ENCODE measurements around the gene TACR3. TPM values are rescaled to one million over a fixed set of nuclear protein-coding genes. Genes with fewer than 3 reads are reported as not detected.

Gene TACR3
- total and polyA plus RNA-seq, 2 donors (not counting 1 experiment from before 2014, with no cell fraction given) = under 0.01 to 0.01 TPM

- TF ChIP-seq EZH2 (IDR thresholded peaks at IDR 0.05; ENCODE audit: low read length, missing control alignments) (no peak), CTCF (conservative IDR thresholded peaks at IDR 0.05 in 1 of 2, IDR thresholded peaks at IDR 0.05 in 1 of 2; ENCODE audit: low read depth in 1 of 2, low read length in 2 of 2) (no peak)
- H4K20me1 ChIP-seq (ENCODE audit: control insufficient read depth, extremely low read depth, insufficient read depth, low read length) = no peaks in the 10 kb centered on the region
- H3K4me2 ChIP-seq (ENCODE audit: extremely low read depth, insufficient read depth, low read length) = no peak overlapping the region
- H3K9ac ChIP-seq (ENCODE audit: insufficient read depth, low read length) = no peak overlapping the region
- no peaks in the 10 kb centered on the region for H3K4me1 ChIP-seq (ENCODE audit: control insufficient read depth, extremely low read depth, insufficient read depth, low read length)
- H3K27me3 ChIP-seq (ENCODE audit: control insufficient read depth, insufficient read depth, low read length) = no peaks in the 10 kb centered on the region
- no peaks in the 10 kb centered on the region for H3K9me3 ChIP-seq (ENCODE audit: control insufficient read depth, insufficient read depth, low read depth, low read length)
- H3K36me3 ChIP-seq (ENCODE audit: control insufficient read depth, insufficient read depth, low read length) = no peaks in the 10 kb centered on the region
- no peak for DNase-seq (ENCODE audit: low read depth in 2 of 2)
- H2AFZ ChIP-seq (ENCODE audit: low read length) = no peak overlapping the region
- H3K27ac ChIP-seq (ENCODE audit: insufficient read depth, low read length) = no peak overlapping the region
- no peak overlapping the region for H3K4me3 ChIP-seq (replicated peaks in 1 of 4; ENCODE audit: control extremely low read depth in 1 of 4, insufficient read depth in 1 of 4, low read depth in 3 of 4, low read length in 4 of 4)
- H3K79me2 ChIP-seq (ENCODE audit: control insufficient read depth, insufficient read depth, low read length) = no peaks in the 10 kb centered on the region
These were observed 55.2 kb downstream of the TACR3 start for GRCh38 chr4:103664436-103665075.

DNA sequence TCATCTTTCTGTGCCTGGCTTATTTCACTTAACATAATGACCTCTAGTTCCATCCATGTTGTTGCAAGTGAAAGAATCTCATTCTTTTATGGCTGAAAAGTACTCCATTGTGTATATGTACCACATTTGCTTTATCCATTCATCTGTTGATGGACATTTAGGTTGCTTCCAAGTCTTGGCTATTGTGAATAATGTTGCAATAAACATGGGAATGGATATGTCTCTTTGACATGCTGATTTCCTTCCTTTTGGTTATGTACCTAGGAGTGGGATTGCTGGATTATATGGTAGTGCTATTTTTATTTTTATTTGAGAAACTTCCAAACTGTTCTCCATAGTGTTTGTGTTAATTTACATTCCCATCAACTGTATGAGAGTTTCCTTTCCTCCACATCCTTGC lies 71.2 kb downstream of the TACR3 start:
- H3K27me3 ChIP-seq (ENCODE audit: control insufficient read depth, insufficient read depth, low read length) = no peaks in the 10 kb centered on the region
- no peak for DNase-seq (ENCODE audit: low read depth in 2 of 2)
- TF ChIP-seq CTCF (conservative IDR thresholded peaks at IDR 0.05 in 1 of 2, IDR thresholded peaks at IDR 0.05 in 1 of 2; ENCODE audit: low read depth in 1 of 2, low read length in 2 of 2) (no peak), EZH2 (IDR thresholded peaks at IDR 0.05; ENCODE audit: low read length, missing control alignments) (no peak)
- H3K4me1 ChIP-seq (ENCODE audit: control insufficient read depth, extremely low read depth, insufficient read depth, low read length) = no peaks in the 10 kb centered on the region
- H3K9ac ChIP-seq (ENCODE audit: insufficient read depth, low read length) = no peak overlapping the region
- H3K27ac ChIP-seq (ENCODE audit: insufficient read depth, low read length) = no peak overlapping the region
- H3K4me2 ChIP-seq (ENCODE audit: extremely low read depth, insufficient read depth, low read length) = no peak overlapping the region
- no peaks in the 10 kb centered on the region for H3K36me3 ChIP-seq (ENCODE audit: control insufficient read depth, insufficient read depth, low read length)
- H3K9me3 ChIP-seq (ENCODE audit: control insufficient read depth, insufficient read depth, low read depth, low read length) = no peaks in the 10 kb centered on the region
- no peak overlapping the region for H3K4me3 ChIP-seq (replicated peaks in 1 of 4; ENCODE audit: control extremely low read depth in 1 of 4, insufficient read depth in 1 of 4, low read depth in 3 of 4, low read length in 4 of 4)
- H4K20me1 ChIP-seq (ENCODE audit: control insufficient read depth, extremely low read depth, insufficient read depth, low read length) = no peaks in the 10 kb centered on the region
- no peak overlapping the region for H2AFZ ChIP-seq (ENCODE audit: low read length)
- H3K79me2 ChIP-seq (ENCODE audit: control insufficient read depth, insufficient read depth, low read length) = no peaks in the 10 kb centered on the region

DNA sequence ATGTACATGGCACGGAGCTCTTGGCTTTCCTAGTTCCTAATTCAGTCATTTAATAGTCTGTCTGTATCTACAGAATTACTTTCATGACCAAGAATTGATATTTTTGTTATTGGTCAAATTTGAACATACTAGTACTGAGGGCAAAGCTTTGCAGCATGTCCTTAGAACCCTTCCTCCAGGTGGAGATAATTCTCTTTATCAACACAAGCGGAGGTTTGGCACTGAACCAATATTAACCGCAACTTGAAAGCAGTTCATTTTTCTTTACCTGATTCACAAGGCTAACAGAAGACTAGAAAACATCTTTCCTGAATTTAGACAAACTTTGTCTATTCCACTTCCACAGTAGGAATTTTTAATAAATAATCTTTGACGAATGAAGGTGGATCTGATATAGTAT lies 73.8 kb downstream of the TACR3 start:
- Histone ChIP-seq H3K27ac (ENCODE audit: insufficient read depth, low read length) (no peak overlapping the region), H3K4me1 (ENCODE audit: control insufficient read depth, extremely low read depth, insufficient read depth, low read length) (no peaks in the 10 kb centered on the region), H4K20me1 (ENCODE audit: control insufficient read depth, extremely low read depth, insufficient read depth, low read length) (no peaks in the 10 kb centered on the region), H3K79me2 (ENCODE audit: control insufficient read depth, insufficient read depth, low read length) (no peaks in the 10 kb centered on the region), H3K27me3 (ENCODE audit: control insufficient read depth, insufficient read depth, low read length) (no peaks in the 10 kb centered on the region), H3K4me3 (replicated peaks in 1 of 4; ENCODE audit: control extremely low read depth in 1 of 4, insufficient read depth in 1 of 4, low read depth in 3 of 4, low read length in 4 of 4) (no peak overlapping the region), H2AFZ (ENCODE audit: low read length) (no peak overlapping the region), H3K4me2 (ENCODE audit: extremely low read depth, insufficient read depth, low read length) (no peak overlapping the region), H3K9ac (ENCODE audit: insufficient read depth, low read length) (no peak overlapping the region), H3K9me3 (ENCODE audit: control insufficient read depth, insufficient read depth, low read depth, low read length) (no peaks in the 10 kb centered on the region), H3K36me3 (ENCODE audit: control insufficient read depth, insufficient read depth, low read length) (no peaks in the 10 kb centered on the region)
- no peak for TF ChIP-seq CTCF (conservative IDR thresholded peaks at IDR 0.05 in 1 of 2, IDR thresholded peaks at IDR 0.05 in 1 of 2; ENCODE audit: low read depth in 1 of 2, low read length in 2 of 2)
- no peak for DNase-seq (ENCODE audit: low read depth in 2 of 2)

Measured in fibroblast of lung (primary cell).